ENCODE measurements around the gene GALNT17.

The GALNT17 gene

GRCh38 chr7:71566376-71566775, 434.4 kb downstream of the GALNT17 start:
- TF ChIP-seq POLR2AphosphoS5 (IDR thresholded peaks at IDR 0.05; ENCODE audit: low read depth, low read length) = no peak
- TF ChIP-seq TAF1 (IDR thresholded peaks at IDR 0.05; ENCODE audit: borderline replicate concordance, insufficient read depth, low read length) = no peak
- TF ChIP-seq FOXP2 (optimal IDR thresholded peaks at IDR 0.05; ENCODE audit: borderline replicate concordance, extremely low read depth, extremely low read length, insufficient read depth) = no peak
- TF ChIP-seq SIN3A (IDR thresholded peaks at IDR 0.05; ENCODE audit: borderline replicate concordance, insufficient read depth, low read length) = no peak
- TF ChIP-seq REST (IDR thresholded peaks at IDR 0.05; ENCODE audit: insufficient read depth in 1 of 2, low read depth in 2 of 2, low read length in 2 of 2) = no peak

GRCh38 chr7:71566991-71567390, 435.0 kb downstream of the GALNT17 start:
- TF ChIP-seq FOXP2 (optimal IDR thresholded peaks at IDR 0.05; ENCODE audit: borderline replicate concordance, extremely low read depth, extremely low read length, insufficient read depth) (no peak), TAF1 (IDR thresholded peaks at IDR 0.05; ENCODE audit: borderline replicate concordance, insufficient read depth, low read length) (no peak), SIN3A (IDR thresholded peaks at IDR 0.05; ENCODE audit: borderline replicate concordance, insufficient read depth, low read length) (no peak), REST (IDR thresholded peaks at IDR 0.05; ENCODE audit: insufficient read depth in 1 of 2, low read depth in 2 of 2, low read length in 2 of 2) (no peak), POLR2AphosphoS5 (IDR thresholded peaks at IDR 0.05; ENCODE audit: low read depth, low read length) (no peak)

GRCh38 chr7:71574153-71574860, 442.4 kb downstream of the GALNT17 start:
- TF ChIP-seq TAF1 (IDR thresholded peaks at IDR 0.05; ENCODE audit: borderline replicate concordance, insufficient read depth, low read length) = no peak

- TF ChIP-seq REST (IDR thresholded peaks at IDR 0.05; ENCODE audit: insufficient read depth in 1 of 2, low read depth in 2 of 2, low read length in 2 of 2) = no peak
- TF ChIP-seq FOXP2 (optimal IDR thresholded peaks at IDR 0.05; ENCODE audit: borderline replicate concordance, extremely low read depth, extremely low read length, insufficient read depth) = no peak
Measured at GRCh38 chr7:71580027-71580426, 448.1 kb downstream of the GALNT17 start.

GRCh38 chr7:71584256-71584655, 452.3 kb downstream of the GALNT17 start:
- TF ChIP-seq SIN3A (IDR thresholded peaks at IDR 0.05; ENCODE audit: borderline replicate concordance, insufficient read depth, low read length) (no peak), TAF1 (IDR thresholded peaks at IDR 0.05; ENCODE audit: borderline replicate concordance, insufficient read depth, low read length) (no peak), REST (IDR thresholded peaks at IDR 0.05; ENCODE audit: insufficient read depth in 1 of 2, low read depth in 2 of 2, low read length in 2 of 2) (no peak), FOXP2 (optimal IDR thresholded peaks at IDR 0.05; ENCODE audit: borderline replicate concordance, extremely low read depth, extremely low read length, insufficient read depth) (no peak), POLR2AphosphoS5 (IDR thresholded peaks at IDR 0.05; ENCODE audit: low read depth, low read length) (no peak)
